GM21360 (cell line): Measurements from ENCODE around the gene PARD3B.

Source experiments
- ATAC-seq: cut with Tn5 transposase; IDR thresholded peaks from one replicate; pipeline ENCODE4 v1.9.1; 2021; ENCODE audit warnings: mild to moderate bottlenecking, moderate library complexity; ENCODE audit not compliant: unreplicated experiment

The PARD3B gene

GRCh38 chr2:205079173-205079572 lies 533.9 kb downstream of the PARD3B start:
- ATAC-seq = no peak

- ATAC-seq = no peak
Measured at GRCh38 chr2:205086662-205087061, 541.4 kb downstream of the PARD3B start.

DNA sequence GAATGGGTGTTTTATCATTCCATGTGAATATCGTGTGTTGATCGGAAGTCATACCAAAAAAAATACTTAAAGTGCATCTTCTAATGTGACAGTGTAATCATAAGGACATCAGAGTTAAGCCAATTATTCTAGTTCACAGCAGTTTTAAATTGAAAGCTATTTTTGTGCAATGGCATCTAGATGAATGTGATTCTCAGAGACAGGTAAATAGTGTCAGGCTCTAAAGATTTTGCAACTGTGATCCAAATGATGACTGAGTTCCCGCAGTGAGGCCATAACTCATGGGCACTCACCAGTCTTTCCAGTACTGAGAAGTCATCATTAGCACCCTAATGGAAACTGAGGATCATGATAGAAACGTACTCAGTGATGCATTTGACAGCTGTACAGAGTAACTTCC lies 542.6 kb downstream of the PARD3B start:
- no peak for ATAC-seq

- no peak for ATAC-seq
Measured at GRCh38 chr2:205089958-205090357, 544.7 kb downstream of the PARD3B start.

GRCh38 chr2:205091411-205091810 lies 546.1 kb downstream of the PARD3B start:
- no peak for ATAC-seq

- ATAC-seq = no peak
Measured at GRCh38 chr2:205094031-205094430, 548.8 kb downstream of the PARD3B start.

DNA sequence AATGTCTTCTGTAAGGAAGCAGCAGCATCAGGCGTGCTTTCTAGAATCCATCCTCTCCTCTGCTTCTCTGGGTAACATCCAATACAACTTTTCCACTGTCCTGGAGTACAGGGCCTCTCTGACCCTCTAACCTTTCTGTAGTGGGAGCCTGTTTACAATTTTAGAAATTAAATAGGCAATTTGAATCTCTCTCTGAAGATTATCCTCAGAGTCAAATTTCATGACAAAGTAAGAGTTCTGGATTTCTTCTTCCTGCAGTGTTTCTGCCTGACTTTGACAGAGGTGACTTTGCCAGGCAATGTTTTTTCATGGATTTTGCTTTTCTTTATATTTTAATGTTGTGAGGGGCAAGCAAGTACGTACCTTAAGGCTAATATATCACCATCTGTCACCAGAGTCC lies 558.4 kb downstream of the PARD3B start:
- ATAC-seq = no peak

GRCh38 chr2:205107810-205108209 lies 562.5 kb downstream of the PARD3B start:
- no peak for ATAC-seq

DNA sequence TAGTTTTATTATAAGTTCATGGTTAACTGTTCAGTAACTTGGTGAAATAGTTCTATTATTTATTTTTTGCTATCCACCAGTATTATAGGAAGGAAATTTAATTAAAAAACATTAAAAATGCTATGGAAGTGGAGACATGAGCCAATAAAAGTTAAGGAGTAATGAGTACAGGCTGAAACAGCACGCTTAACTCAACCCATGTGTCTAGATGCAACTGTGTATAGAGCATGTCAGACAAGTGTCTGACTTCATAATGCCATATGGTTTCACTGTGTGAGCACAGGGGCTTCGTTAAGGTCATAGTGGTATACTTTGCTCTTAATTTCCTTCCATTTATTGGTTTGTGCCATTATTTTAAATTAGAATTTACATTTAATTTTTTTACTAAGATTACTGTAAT lies 570.2 kb downstream of the PARD3B start:
- no peak for ATAC-seq

DNA sequence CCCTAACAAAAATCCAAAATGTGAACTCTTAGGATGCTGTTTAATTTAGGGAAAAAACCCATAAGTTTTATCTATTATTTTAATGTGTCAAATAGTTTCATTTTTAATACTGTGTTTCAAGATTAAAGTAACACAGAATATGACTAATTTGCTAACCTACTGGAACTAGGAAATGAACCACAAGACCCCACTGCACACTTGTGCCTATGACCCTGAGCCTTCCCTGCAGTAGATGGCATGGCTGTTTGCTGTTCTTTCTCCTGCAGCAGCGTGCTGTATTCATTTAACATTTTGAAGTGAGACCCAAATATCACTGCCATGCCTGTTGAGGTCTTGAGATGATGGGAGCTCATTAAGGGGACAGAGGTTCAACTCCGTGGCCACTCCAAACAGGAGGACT lies 571.9 kb downstream of the PARD3B start:
- no peak for ATAC-seq

DNA sequence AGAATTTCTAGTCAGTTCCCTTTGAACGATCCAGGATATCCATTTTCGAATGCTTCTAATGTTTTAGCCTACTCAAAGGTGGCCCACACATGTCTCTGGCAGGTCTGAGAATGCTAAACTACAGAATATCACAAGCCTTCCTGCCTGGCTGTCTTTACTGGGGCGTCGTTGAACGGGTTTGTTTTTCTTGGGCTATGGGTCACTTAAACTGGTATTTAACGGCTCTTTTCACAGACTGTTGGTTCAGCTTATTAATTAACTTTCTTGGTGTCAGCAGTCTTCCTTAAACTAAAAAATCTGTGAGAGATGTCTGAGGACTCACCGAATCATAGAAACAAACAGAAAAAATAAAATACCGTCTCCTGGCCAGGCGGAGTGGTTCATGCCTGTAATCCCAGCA lies 573.9 kb downstream of the PARD3B start:
- no peak for ATAC-seq

- no peak for ATAC-seq
Measured at GRCh38 chr2:205128726-205129125, 583.5 kb downstream of the PARD3B start.

DNA sequence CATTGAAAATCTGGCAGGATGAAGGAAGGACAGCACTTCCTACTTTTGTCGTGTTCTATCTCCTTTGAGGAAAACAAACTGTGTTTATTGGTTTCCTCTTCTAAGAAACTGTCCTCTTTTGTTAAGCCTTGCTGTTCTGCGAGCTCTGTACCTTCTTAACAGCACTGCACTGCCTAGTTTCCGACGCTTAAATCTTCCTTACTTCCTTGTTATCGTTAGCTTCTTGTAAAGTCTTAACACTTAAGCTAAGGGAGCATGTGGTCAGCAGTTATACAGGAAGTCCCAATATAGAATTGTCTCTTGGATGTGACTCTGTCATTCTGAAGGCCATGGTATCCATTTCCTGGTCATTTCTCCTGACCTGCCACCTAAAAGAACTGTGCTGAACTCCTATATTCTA lies 584.3 kb downstream of the PARD3B start:
- no peak for ATAC-seq

- no peak for ATAC-seq
Measured at GRCh38 chr2:205130111-205130829, 585.0 kb downstream of the PARD3B start.

- ATAC-seq = no peak
Measured at GRCh38 chr2:205133544-205133943, 588.3 kb downstream of the PARD3B start.

GRCh38 chr2:205138735-205139134 lies 593.5 kb downstream of the PARD3B start:
- ATAC-seq = no peak

- ATAC-seq = no peak
Measured at GRCh38 chr2:205139822-205140463, 594.7 kb downstream of the PARD3B start.

- no peak for ATAC-seq
Measured at GRCh38 chr2:205141381-205141780, 596.1 kb downstream of the PARD3B start.

- no peak for ATAC-seq
Measured at GRCh38 chr2:205145888-205146287, 600.6 kb downstream of the PARD3B start.

DNA sequence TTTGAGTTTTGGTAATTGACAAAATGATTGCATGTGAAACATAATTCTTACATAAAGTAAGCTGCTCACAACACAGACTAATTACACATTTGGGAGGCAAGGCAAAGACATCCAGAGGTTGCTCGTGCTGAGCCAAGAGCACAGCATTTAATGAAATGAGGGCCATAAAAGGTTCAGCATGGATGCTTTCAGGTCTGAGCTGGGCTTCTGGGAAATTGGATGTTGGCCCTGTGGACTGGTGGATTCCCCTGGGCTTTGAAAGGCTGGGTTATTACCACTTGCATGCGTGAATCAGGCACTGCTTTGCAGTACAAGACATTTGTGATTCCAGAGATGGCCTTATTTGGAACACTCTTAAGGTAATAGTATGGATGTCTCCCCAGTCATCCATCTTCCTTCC lies 603.5 kb downstream of the PARD3B start:
- no peak for ATAC-seq

GRCh38 chr2:205156457-205156856 lies 611.2 kb downstream of the PARD3B start:
- no peak for ATAC-seq

- ATAC-seq = no peak
Measured at GRCh38 chr2:205158404-205158803, 613.1 kb downstream of the PARD3B start.
